SK-N-SH (cell line): ENCODE data around the gene ARHGAP26. TPM values are rescaled to one million over a fixed set of nuclear protein-coding genes. Genes with fewer than 3 reads are reported as not detected.

Experiments
- CTCF ChIA-PET: fragments of 300-600, 350-600 bp; formaldehyde crosslinking; extraction: SDS; loops from one replicate; lab custom pipeline; 2021; lab: Yijun Ruan, JAX
- POLR2A ChIA-PET: fragments of 350-600 bp; sonication (Branson Sonifier 250); formaldehyde crosslinking; extraction: SDS; loops from one replicate; lab custom pipeline; 2020; ENCODE audit warnings: antibody characterized with exemption, inconsistent platforms; lab: Yijun Ruan, JAX
- DNase-seq: peaks from one replicate; pipeline ENCODE4 v3.0.0; 2012
- H2AFZ ChIP-seq: fragments of 200-600 bp; sonication (generic); 2 replicates; pipeline ENCODE4 v1.8.1; 2016; ENCODE audit warnings: antibody characterized with exemption, mild to moderate bottlenecking, low read depth
- H3F3A ChIP-seq: fragments of 200-600 bp; sonication (generic); replicated peaks from 2 replicates; pipeline ENCODE3; 2016; ENCODE audit warnings: antibody characterized with exemption, mild to moderate bottlenecking; ENCODE audit not compliant: insufficient read depth
- H3K27ac ChIP-seq, 2 experiments: fragments of 200-500 bp in 1 of 2; fragments of 200-600 bp in 1 of 2; sonication (Bioruptor generic) in 1 of 2; sonication (generic), shearing (Covaris generic) in 1 of 2; 2 replicates each; pipeline versions ENCODE4 v1.5.1 to v1.6.1; 2014 to 2016; ENCODE audit warnings: low read depth in 2 of 2, inconsistent platforms in 1 of 2, low read length in 1 of 2, mild to moderate bottlenecking in 1 of 2, mixed read lengths in 1 of 2
- H3K27me3 ChIP-seq: fragments of 200-600 bp; sonication (generic), shearing (Covaris generic); 2 replicates; pipeline ENCODE4 v1.6.1; 2016; ENCODE audit warnings: mixed run types; ENCODE audit not compliant: insufficient read depth
- H3K36me3 ChIP-seq, 2 experiments: fragments of 200-500 bp in 1 of 2; fragments of 200-600 bp in 1 of 2; sonication (Bioruptor generic) in 1 of 2; sonication (generic) in 1 of 2; replicated peaks in 1 of 2; 2 replicates each; pipeline versions ENCODE3 to v1.5.1; 2014 to 2016; ENCODE audit warnings: low read length in 1 of 2, mild to moderate bottlenecking in 1 of 2; ENCODE audit not compliant: insufficient read depth in 2 of 2, control insufficient read depth in 1 of 2
- H3K4me1 ChIP-seq, 2 experiments: fragments of 200-500 bp in 1 of 2; fragments of 200-600 bp in 1 of 2; sonication (Bioruptor generic) in 1 of 2; sonication (generic), shearing (Covaris generic) in 1 of 2; 2 replicates each; pipeline versions ENCODE4 v1.5.1 to v1.6.1; 2014 to 2016; ENCODE audit warnings: low read depth in 1 of 2, low read length in 1 of 2, mixed run types in 1 of 2; ENCODE audit not compliant: insufficient read depth in 2 of 2, control insufficient read depth in 1 of 2
- H3K4me2 ChIP-seq: fragments of 200-600 bp; sonication (generic), shearing (Covaris generic); 2 replicates; pipeline ENCODE4 v1.6.1; 2017; ENCODE audit warnings: mixed run types
- H3K4me3 ChIP-seq, 2 experiments: fragments of 200-500 bp in 1 of 2; fragments of 200-600 bp in 1 of 2; sonication (Bioruptor generic) in 1 of 2; sonication (generic), shearing (Covaris generic) in 1 of 2; 2 replicates each; pipeline versions ENCODE4 v1.5.1 to v1.8.1; 2014 to 2016; ENCODE audit warnings: low read depth in 2 of 2, inconsistent platforms in 1 of 2, low read length in 1 of 2, mild to moderate bottlenecking in 1 of 2, mixed read lengths in 1 of 2, moderate library complexity in 1 of 2
- H3K79me2 ChIP-seq: fragments of 200-600 bp; sonication (generic); 2 replicates; pipeline ENCODE4 v1.8.1; 2017; ENCODE audit warnings: mild to moderate bottlenecking; ENCODE audit not compliant: insufficient read depth
- H3K9ac ChIP-seq: fragments of 200-600 bp; sonication (generic); 2 replicates; pipeline ENCODE4 v1.6.1; 2017; ENCODE audit warnings: mixed run types
- H3K9me2 ChIP-seq: fragments of 200-600 bp; sonication (generic); 2 replicates; pipeline ENCODE4 v1.6.1; 2017; ENCODE audit warnings: mixed run types
- H3K9me3 ChIP-seq: fragments of 200-600 bp; sonication (generic); 2 replicates; pipeline ENCODE4 v1.6.1; 2017; ENCODE audit warnings: mixed run types, mild to moderate bottlenecking, moderate library complexity
- H4K20me1 ChIP-seq: fragments of 200-600 bp; sonication (generic); 2 replicates; pipeline ENCODE4 v1.6.1; 2017; ENCODE audit warnings: mild to moderate bottlenecking, mixed run types; ENCODE audit not compliant: insufficient read depth
- ELF1 ChIP-seq: IDR thresholded peaks from 2 replicates; pipeline ENCODE4 v1.4.0; 2012
- EP300 ChIP-seq, 2 experiments: IDR thresholded peaks; 2 replicates each; pipeline versions ENCODE4 v1.4.0 to v1.6.1; 2012; ENCODE audit warnings: borderline replicate concordance in 1 of 2, low read depth in 1 of 2, low read length in 1 of 2
- EZH2phosphoT487 ChIP-seq: fragments of 200-600 bp; sonication (generic); IDR thresholded peaks from 2 replicates; pipeline ENCODE4 v1.6.1; 2017; ENCODE audit warnings: low read depth, mixed run types, mild to moderate bottlenecking, antibody characterized with exemption, moderate library complexity, borderline replicate concordance
- FOSL2 ChIP-seq: IDR thresholded peaks from 2 replicates; pipeline ENCODE4 v1.4.0; 2012; ENCODE audit warnings: low read depth, mild to moderate bottlenecking, moderate library complexity, borderline replicate concordance
- FOXJ3 ChIP-seq: sonication (generic); formaldehyde crosslinking; IDR thresholded peaks from 2 replicates; pipeline ENCODE4 v1.5.1; 2020; ENCODE audit warnings: mild to moderate bottlenecking, missing genetic modification reagents
- GABPA ChIP-seq: IDR thresholded peaks from 2 replicates; pipeline ENCODE4 v1.4.0; 2012; ENCODE audit warnings: low read depth, mild to moderate bottlenecking
- IRF3 ChIP-seq: fragments of 150-350 bp; IDR thresholded peaks from 2 replicates; pipeline ENCODE4 v1.6.1; 2016; ENCODE audit warnings: mild to moderate bottlenecking, low read depth, low read length
- MXI1 ChIP-seq: IDR thresholded peaks from 2 replicates; pipeline ENCODE4 v1.6.1; 2012; ENCODE audit warnings: mild to moderate bottlenecking, low read depth, low read length, improper control_type of control experiment
- NFIC ChIP-seq: IDR thresholded peaks from 2 replicates; pipeline ENCODE4 v1.4.0; 2012; ENCODE audit warnings: borderline replicate concordance
- NRF1 ChIP-seq: IDR thresholded peaks from 2 replicates; pipeline ENCODE4 v1.6.1; 2012; ENCODE audit warnings: low read depth, mild to moderate bottlenecking, low read length
- POLR2AphosphoS5 ChIP-seq: IDR thresholded peaks from 2 replicates; pipeline ENCODE4 v1.6.1; 2012; ENCODE audit warnings: low read depth, low read length
- RAD21 ChIP-seq: IDR thresholded peaks from 2 replicates; pipeline ENCODE4 v1.6.1; 2012; ENCODE audit warnings: mild to moderate bottlenecking, low read length
- REST ChIP-seq: IDR thresholded peaks from 2 replicates; pipeline ENCODE4 v1.6.1; 2012; ENCODE audit warnings: mild to moderate bottlenecking, low read depth, low read length, moderate library complexity
- TAF1 ChIP-seq: IDR thresholded peaks from 2 replicates; pipeline ENCODE4 v1.6.1; 2012; ENCODE audit warnings: low read depth, mild to moderate bottlenecking, low read length, moderate library complexity, borderline replicate concordance
- TCF12 ChIP-seq: IDR thresholded peaks from 2 replicates; pipeline ENCODE4 v1.4.0; 2012
- YY1 ChIP-seq: IDR thresholded peaks from 2 replicates; pipeline ENCODE4 v1.4.0; 2012; ENCODE audit warnings: low read depth, mild to moderate bottlenecking
- WGBS: methylation state at CpG from one replicate; pipeline ENCODE4 v1.1.6; 2017; ENCODE audit warnings: low lambda C conversion rate; 5-methylcytosine and 5-hydroxymethylcytosine counted together
- polyA plus RNA-seq, 3 experiments: library from polyadenylated mRNA; depleted of rRNA; stranded (reverse); fragments of >200 nt; gene quantifications; 2 replicates each; pipeline ENCODE4 v1.2.3, GENCODE V29; 2012
- TF ChIP-seq, protein P1 (sequence below): fragments of 150-350 bp; IDR thresholded peaks from 2 replicates; pipeline ENCODE4 v1.6.1; 2017; ENCODE audit warnings: antibody characterized with exemption, low read length, low read depth, borderline replicate concordance
- TF ChIP-seq, protein P2 (sequence below): IDR thresholded peaks from 2 replicates; pipeline ENCODE4 v1.4.0; 2012; ENCODE audit warnings: low read depth, borderline replicate concordance
- TF ChIP-seq, protein P3 (sequence below): IDR thresholded peaks from 2 replicates; pipeline ENCODE4 v1.4.0; 2012; ENCODE audit warnings: low read depth, borderline replicate concordance

ARHGAP26 gene
- polyA plus RNA-seq, 1 of the 3 experiments (the other 2 are of a cell fraction): 6.1 TPM

- peak; percentile 20; the same call in 1 of the 2 replicates for TF ChIP-seq YY1
- TF ChIP-seq POLR2AphosphoS5: no peak
Observed at GRCh38 chr5:142743592-142744441, 26.4 kb upstream of the ARHGAP26 start (continued).

DNA sequence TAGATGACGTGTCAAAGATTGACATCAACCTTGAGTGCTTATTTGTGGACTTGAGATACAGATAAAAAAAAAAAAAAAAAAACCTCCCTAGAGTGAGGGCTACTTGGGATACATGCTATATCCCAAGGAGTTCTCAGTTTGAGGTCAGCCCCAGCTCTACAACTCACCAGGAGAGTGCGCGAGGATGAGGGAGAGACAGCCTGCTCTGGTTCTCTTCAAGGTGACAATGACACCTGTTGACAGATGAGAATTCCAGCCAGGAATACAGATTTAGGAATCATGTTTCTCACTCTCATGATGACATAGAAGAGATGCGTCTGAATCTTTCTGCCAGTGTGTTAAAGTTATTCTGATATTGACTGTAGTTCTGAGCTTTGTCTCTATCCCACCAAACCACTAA is 24.9 kb upstream of the ARHGAP26 start:
- H3K9ac ChIP-seq: no peak overlapping the region
- no peaks in the 10 kb centered on the region for H3K36me3 ChIP-seq
- ChIA-PET CTCF (interaction anchor here (0.7 to 29.7 kb wide), 8 partner anchors 13 to 154 kb away, joined by 3 to 472 read pairs (median 29); no protein-coding TSS in a partner anchor), POLR2A (interaction anchor here (1.4 kb wide), 1 partner anchor 24 kb away, joined by 3 read pairs; no protein-coding TSS in a partner anchor)
- DNase-seq: no peak
- H2AFZ ChIP-seq: no peak overlapping the region
- no peak overlapping the region for H3K4me3 ChIP-seq
- no peak overlapping the region for H3K4me2 ChIP-seq
- no peaks in the 10 kb centered on the region for H3K9me2 ChIP-seq
- H4K20me1 ChIP-seq: no peaks in the 10 kb centered on the region
- peaks cover 25 to 32% of the 10 kb centered on the region in 2 experiments for H3K4me1 ChIP-seq
- H3K27me3 ChIP-seq: no peaks in the 10 kb centered on the region
- H3K79me2 ChIP-seq: no peaks in the 10 kb centered on the region
- WGBS: 95% methylated on average over 4 of the region's 4 CpGs
- no peak overlapping the region for H3K27ac ChIP-seq
- H3F3A ChIP-seq: peaks cover 12% of the 10 kb centered on the region
- TF ChIP-seq, protein P1, sequence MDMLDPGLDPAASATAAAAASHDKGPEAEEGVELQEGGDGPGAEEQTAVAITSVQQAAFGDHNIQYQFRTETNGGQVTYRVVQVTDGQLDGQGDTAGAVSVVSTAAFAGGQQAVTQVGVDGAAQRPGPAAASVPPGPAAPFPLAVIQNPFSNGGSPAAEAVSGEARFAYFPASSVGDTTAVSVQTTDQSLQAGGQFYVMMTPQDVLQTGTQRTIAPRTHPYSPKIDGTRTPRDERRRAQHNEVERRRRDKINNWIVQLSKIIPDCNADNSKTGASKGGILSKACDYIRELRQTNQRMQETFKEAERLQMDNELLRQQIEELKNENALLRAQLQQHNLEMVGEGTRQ: no peak
- TF ChIP-seq NRF1: no peak
- no peak for TF ChIP-seq FOSL2
- TF ChIP-seq RAD21: no peak
- no peak for TF ChIP-seq TCF12
- TF ChIP-seq MXI1: no peak
- no peak for TF ChIP-seq NFIC
- TF ChIP-seq GABPA: no peak
- TF ChIP-seq, protein P2, sequence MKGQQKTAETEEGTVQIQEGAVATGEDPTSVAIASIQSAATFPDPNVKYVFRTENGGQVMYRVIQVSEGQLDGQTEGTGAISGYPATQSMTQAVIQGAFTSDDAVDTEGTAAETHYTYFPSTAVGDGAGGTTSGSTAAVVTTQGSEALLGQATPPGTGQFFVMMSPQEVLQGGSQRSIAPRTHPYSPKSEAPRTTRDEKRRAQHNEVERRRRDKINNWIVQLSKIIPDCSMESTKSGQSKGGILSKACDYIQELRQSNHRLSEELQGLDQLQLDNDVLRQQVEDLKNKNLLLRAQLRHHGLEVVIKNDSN: no peak
- TF ChIP-seq FOXJ3 (CRISPR knock-in tag): no peak
- no peak for TF ChIP-seq IRF3
- TF ChIP-seq ELF1: no peak
- TF ChIP-seq TAF1: no peak
- TF ChIP-seq REST: no peak
- no peak for TF ChIP-seq EZH2phosphoT487
- no peak for TF ChIP-seq EP300 (IDR thresholded peaks at IDR 0.05; ENCODE audit: borderline replicate concordance in 1 of 2, low read depth in 1 of 2, low read length in 1 of 2)
- TF ChIP-seq, protein P3, sequence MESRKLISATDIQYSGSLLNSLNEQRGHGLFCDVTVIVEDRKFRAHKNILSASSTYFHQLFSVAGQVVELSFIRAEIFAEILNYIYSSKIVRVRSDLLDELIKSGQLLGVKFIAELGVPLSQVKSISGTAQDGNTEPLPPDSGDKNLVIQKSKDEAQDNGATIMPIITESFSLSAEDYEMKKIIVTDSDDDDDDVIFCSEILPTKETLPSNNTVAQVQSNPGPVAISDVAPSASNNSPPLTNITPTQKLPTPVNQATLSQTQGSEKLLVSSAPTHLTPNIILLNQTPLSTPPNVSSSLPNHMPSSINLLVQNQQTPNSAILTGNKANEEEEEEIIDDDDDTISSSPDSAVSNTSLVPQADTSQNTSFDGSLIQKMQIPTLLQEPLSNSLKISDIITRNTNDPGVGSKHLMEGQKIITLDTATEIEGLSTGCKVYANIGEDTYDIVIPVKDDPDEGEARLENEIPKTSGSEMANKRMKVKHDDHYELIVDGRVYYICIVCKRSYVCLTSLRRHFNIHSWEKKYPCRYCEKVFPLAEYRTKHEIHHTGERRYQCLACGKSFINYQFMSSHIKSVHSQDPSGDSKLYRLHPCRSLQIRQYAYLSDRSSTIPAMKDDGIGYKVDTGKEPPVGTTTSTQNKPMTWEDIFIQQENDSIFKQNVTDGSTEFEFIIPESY: no peak
- no peaks in the 10 kb centered on the region for H3K9me3 ChIP-seq
